Chondrocyte (in vitro differentiated cells): ENCODE data around the gene ARHGEF37. TPM values are rescaled to one million over a fixed set of nuclear protein-coding genes. Genes with fewer than 3 reads are reported as not detected.

ENCODE experiments used
- DNase-seq: peaks from one replicate; pipeline ENCODE4 v3.0.0; 2021; ENCODE audit warnings: mixed read lengths, low spot score
- H3K27ac Mint-ChIP-seq: one replicate; pipeline ENCODE4 v1.8.0; 2021; ENCODE audit warnings: mild to moderate bottlenecking, moderate library complexity, mixed read lengths; ENCODE audit not compliant: unreplicated experiment
- H3K27me3 Mint-ChIP-seq: 2 replicates; pipeline ENCODE4 v1.8.0; 2021; ENCODE audit warnings: low read depth, mixed read lengths
- H3K36me3 Mint-ChIP-seq: 2 replicates; pipeline ENCODE4 v1.8.0; 2021; ENCODE audit warnings: low read depth, mixed read lengths
- H3K4me1 Mint-ChIP-seq: 2 replicates; pipeline ENCODE4 v1.8.0; 2021; ENCODE audit warnings: low read depth, mild to moderate bottlenecking, mixed read lengths
- H3K4me3 Mint-ChIP-seq: one replicate; pipeline ENCODE4 v1.8.0; 2021; ENCODE audit warnings: mild to moderate bottlenecking, moderate library complexity, mixed read lengths; ENCODE audit not compliant: unreplicated experiment
- H3K9me3 Mint-ChIP-seq: 2 replicates; pipeline ENCODE4 v1.8.0; 2021; ENCODE audit warnings: low read depth, mixed read lengths
- CTCF ChIP-seq: fragments of 200-600 bp; sonication (generic); IDR thresholded peaks from 2 replicates; pipeline ENCODE4 v1.5.0; 2021; ENCODE audit warnings: antibody characterized with exemption, mild to moderate bottlenecking, moderate library complexity
- total RNA-seq: library from RNA; stranded (reverse); gene quantifications from 3 replicates; pipeline ENCODE4 v1.2.1, GENCODE V29; 2021

Gene ARHGEF37
- total RNA-seq, 1 donor from 2014 or later, result 6.0 TPM

- Mint-ChIP-seq H3K27ac (no peak overlapping the region), H3K27me3 (no peaks in the 10 kb centered on the region), H3K9me3 (no peaks in the 10 kb centered on the region), H3K36me3 (peaks cover 16% of the 10 kb centered on the region), H3K4me3 (no peak overlapping the region), H3K4me1 (peaks cover 18% of the 10 kb centered on the region)
- no peak for TF ChIP-seq CTCF
- no peak for DNase-seq
Observed at GRCh38 chr5:149628221-149628620, 46.9 kb downstream of the ARHGEF37 start.

GRCh38 chr5:149628846-149629388, 47.6 kb downstream of the ARHGEF37 start:
- Mint-ChIP-seq H3K4me3 (no peak overlapping the region), H3K36me3 (peaks cover 14% of the 10 kb centered on the region), H3K9me3 (no peaks in the 10 kb centered on the region), H3K4me1 (peaks cover 24% of the 10 kb centered on the region), H3K27me3 (no peaks in the 10 kb centered on the region), H3K27ac (no peak overlapping the region)
- TF ChIP-seq CTCF, result no peak
- no peak for DNase-seq

GRCh38 chr5:149629421-149629820, 48.1 kb downstream of the ARHGEF37 start:
- DNase-seq, result no peak
- Mint-ChIP-seq H3K9me3 (no peaks in the 10 kb centered on the region), H3K27me3 (no peaks in the 10 kb centered on the region), H3K4me3 (no peak overlapping the region), H3K4me1 (peaks cover 28% of the 10 kb centered on the region), H3K27ac (no peak overlapping the region), H3K36me3 (peaks cover 10% of the 10 kb centered on the region)
- TF ChIP-seq CTCF, result no peak

GRCh38 chr5:149630337-149630736, 49.0 kb downstream of the ARHGEF37 start:
- Mint-ChIP-seq H3K4me3 (no peak overlapping the region), H3K9me3 (no peaks in the 10 kb centered on the region), H3K27me3 (no peaks in the 10 kb centered on the region), H3K27ac (no peak overlapping the region), H3K4me1 (peaks cover 35% of the 10 kb centered on the region), H3K36me3 (peaks cover 10% of the 10 kb centered on the region)
- no peak for TF ChIP-seq CTCF
- no peak for DNase-seq

- Mint-ChIP-seq H3K4me1 (peaks cover 37% of the 10 kb centered on the region), H3K27ac (no peak overlapping the region), H3K4me3 (no peak overlapping the region), H3K27me3 (no peaks in the 10 kb centered on the region), H3K36me3 (peaks cover 6% of the 10 kb centered on the region), H3K9me3 (no peaks in the 10 kb centered on the region)
- no peak for DNase-seq
- TF ChIP-seq CTCF, result no peak
Observed at GRCh38 chr5:149631506-149631905, 50.2 kb downstream of the ARHGEF37 start.
